DND-41 (cell line): ENCODE measurements around the gene SENP3.

Source experiments
- ATAC-seq: fragments of 200-7000 bp; cut with Tn5 transposase; 3 replicates; pipeline ENCODE4 v1.9.1; 2021; ENCODE audit warnings: low read depth; ENCODE audit not compliant: insufficient read depth
- DNase-seq: peaks from one replicate; pipeline ENCODE4 v3.0.0-alpha.2; 2020
- H2AFZ ChIP-seq: 2 replicates; pipeline ENCODE4 v1.6.0; 2012; ENCODE audit warnings: low read depth, low read length
- H3K27ac ChIP-seq: 2 replicates; pipeline ENCODE4 v1.5.1; 2012; ENCODE audit warnings: low read length, inconsistent platforms
- H3K27me3 ChIP-seq: fragments of 200-600 bp; sonication (generic); 2 replicates; pipeline ENCODE4 v1.6.0; 2012; ENCODE audit warnings: low read length, mild to moderate bottlenecking, inconsistent platforms; ENCODE audit not compliant: insufficient read depth, poor library complexity
- H3K36me3 ChIP-seq: 2 replicates; pipeline ENCODE4 v1.5.1; 2012; ENCODE audit warnings: low read length, inconsistent platforms; ENCODE audit not compliant: insufficient read depth
- H3K4me1 ChIP-seq: 2 replicates; pipeline ENCODE4 v1.5.1; 2012; ENCODE audit warnings: mild to moderate bottlenecking, low read length; ENCODE audit not compliant: insufficient read depth
- H3K4me2 ChIP-seq: 2 replicates; pipeline ENCODE4 v1.6.0; 2012; ENCODE audit warnings: mild to moderate bottlenecking, moderate library complexity, low read length, inconsistent platforms; ENCODE audit not compliant: insufficient read depth
- H3K4me3 ChIP-seq, 2 experiments: fragments of 200-600 bp in 1 of 2; shearing (Covaris generic) in 1 of 2; 2 replicates each; pipeline ENCODE4 v1.5.1; 2012 to 2016; ENCODE audit warnings: inconsistent platforms in 2 of 2, low read length in 2 of 2, mild to moderate bottlenecking in 2 of 2, low read depth in 1 of 2, moderate library complexity in 1 of 2
- H3K79me2 ChIP-seq: 2 replicates; pipeline ENCODE4 v1.6.0; 2012; ENCODE audit warnings: low read length, inconsistent platforms; ENCODE audit not compliant: insufficient read depth
- H3K9ac ChIP-seq: 2 replicates; pipeline ENCODE4 v1.6.0; 2012; ENCODE audit warnings: low read depth, mild to moderate bottlenecking, inconsistent platforms, low read length, moderate library complexity
- H3K9me3 ChIP-seq: 2 replicates; pipeline ENCODE4 v1.5.1; 2012; ENCODE audit warnings: low read length, moderate library complexity, mild to moderate bottlenecking, inconsistent platforms; ENCODE audit not compliant: insufficient read depth, severe bottlenecking
- H4K20me1 ChIP-seq: 2 replicates; pipeline ENCODE4 v1.6.0; 2012; ENCODE audit warnings: low read length; ENCODE audit not compliant: insufficient read depth
- EZH2 ChIP-seq: IDR thresholded peaks from 3 replicates; pipeline ENCODE4 v1.6.1; 2012; ENCODE audit warnings: borderline replicate concordance, low read depth, mild to moderate bottlenecking, moderate library complexity, low read length, inconsistent platforms; ENCODE audit not compliant: severe bottlenecking
- TF ChIP-seq, protein P1 (sequence below): IDR thresholded peaks from 2 replicates; pipeline ENCODE4 v1.5.1; 2012; ENCODE audit warnings: borderline replicate concordance, low read length, moderate library complexity, mild to moderate bottlenecking; ENCODE audit not compliant: poor library complexity, severe bottlenecking; ENCODE audit errors: extremely low read depth

The SENP3 gene

GRCh38 chr17:7561589-7562207, at the start of gene SENP3:
Gene SENP3, plus strand, starts transcription at chr17:7561919. Its CDS starts 1,158 bp downstream, at chr17:7563077.
- Histone ChIP-seq H3K9ac (peak within 1 kb of the TSS; percentile 91), H3K4me3 (peak within 1 kb of the TSS; percentile 44 to 79), H3K27ac (peak within 1 kb of the TSS; percentile 86), H3K9me3 (no peaks in the 10 kb centered on the region), H3K79me2 (peaks cover 57% of the 10 kb centered on the region), H3K4me2 (peak within 1 kb of the TSS; percentile 90), H3K27me3 (no peaks in the 10 kb centered on the region), H4K20me1 (peaks cover 16% of the 10 kb centered on the region; the same call in 1 of the 2 replicates), H3K4me1 (peaks cover 52% of the 10 kb centered on the region), H3K36me3 (peaks cover 38% of the 10 kb centered on the region), H2AFZ (peak within 1 kb of the TSS; percentile 88)
- peak; percentile 88 for ATAC-seq
- peak; percentile 89 for DNase-seq
- TF ChIP-seq, protein P1, sequence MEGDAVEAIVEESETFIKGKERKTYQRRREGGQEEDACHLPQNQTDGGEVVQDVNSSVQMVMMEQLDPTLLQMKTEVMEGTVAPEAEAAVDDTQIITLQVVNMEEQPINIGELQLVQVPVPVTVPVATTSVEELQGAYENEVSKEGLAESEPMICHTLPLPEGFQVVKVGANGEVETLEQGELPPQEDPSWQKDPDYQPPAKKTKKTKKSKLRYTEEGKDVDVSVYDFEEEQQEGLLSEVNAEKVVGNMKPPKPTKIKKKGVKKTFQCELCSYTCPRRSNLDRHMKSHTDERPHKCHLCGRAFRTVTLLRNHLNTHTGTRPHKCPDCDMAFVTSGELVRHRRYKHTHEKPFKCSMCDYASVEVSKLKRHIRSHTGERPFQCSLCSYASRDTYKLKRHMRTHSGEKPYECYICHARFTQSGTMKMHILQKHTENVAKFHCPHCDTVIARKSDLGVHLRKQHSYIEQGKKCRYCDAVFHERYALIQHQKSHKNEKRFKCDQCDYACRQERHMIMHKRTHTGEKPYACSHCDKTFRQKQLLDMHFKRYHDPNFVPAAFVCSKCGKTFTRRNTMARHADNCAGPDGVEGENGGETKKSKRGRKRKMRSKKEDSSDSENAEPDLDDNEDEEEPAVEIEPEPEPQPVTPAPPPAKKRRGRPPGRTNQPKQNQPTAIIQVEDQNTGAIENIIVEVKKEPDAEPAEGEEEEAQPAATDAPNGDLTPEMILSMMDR, result no peak

DNA sequence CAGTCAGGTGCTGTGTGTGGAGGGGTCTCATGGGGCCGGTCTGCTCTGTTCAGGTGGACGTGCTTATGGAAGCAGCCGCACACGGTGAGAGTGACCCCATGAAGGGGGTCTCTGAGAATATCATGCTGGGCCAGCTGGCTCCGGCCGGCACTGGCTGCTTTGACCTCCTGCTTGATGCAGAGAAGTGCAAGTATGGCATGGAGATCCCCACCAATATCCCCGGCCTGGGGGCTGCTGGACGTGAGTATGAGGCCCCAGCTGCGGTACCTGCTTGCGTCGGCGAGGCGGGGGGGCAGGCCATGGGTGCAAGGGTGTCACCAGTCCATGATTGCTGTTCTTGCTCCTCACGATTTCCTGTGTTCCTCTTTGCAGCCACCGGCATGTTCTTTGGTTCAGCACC, 49.6 kb upstream of the SENP3 start:
- H3K27me3 ChIP-seq, result no peaks in the 10 kb centered on the region
- no peak overlapping the region for H3K4me2 ChIP-seq
- no peaks in the 10 kb centered on the region for H3K4me1 ChIP-seq
- peaks cover 76% of the 10 kb centered on the region for H3K36me3 ChIP-seq
- no peak overlapping the region for H3K4me3 ChIP-seq
- no peaks in the 10 kb centered on the region for H3K79me2 ChIP-seq
- H4K20me1 ChIP-seq, result peaks cover 11% of the 10 kb centered on the region; the same call in 1 of the 2 replicates
- TF ChIP-seq, protein P1, result no peak
- TF ChIP-seq EZH2, result no peak
- no peak overlapping the region for H3K27ac ChIP-seq
- no peaks in the 10 kb centered on the region for H3K9me3 ChIP-seq
- H2AFZ ChIP-seq, result no peak overlapping the region
- H3K9ac ChIP-seq, result no peak overlapping the region
- DNase-seq, result no peak
- no peak for ATAC-seq

- Histone ChIP-seq H3K27me3 (no peaks in the 10 kb centered on the region), H3K27ac (no peak overlapping the region), H2AFZ (no peak overlapping the region), H4K20me1 (peaks cover 11% of the 10 kb centered on the region; the same call in 1 of the 2 replicates), H3K79me2 (no peaks in the 10 kb centered on the region), H3K9ac (no peak overlapping the region), H3K4me1 (no peaks in the 10 kb centered on the region), H3K9me3 (no peaks in the 10 kb centered on the region), H3K4me2 (no peak overlapping the region), H3K4me3 (no peak overlapping the region), H3K36me3 (peaks cover 67% of the 10 kb centered on the region)
- ATAC-seq (no peak), DNase-seq (no peak)
- TF ChIP-seq EZH2, result no peak
- TF ChIP-seq, protein P1, result no peak
Observed at GRCh38 chr17:7512824-7513540, 48.7 kb upstream of the SENP3 start.
